ENCODE results near the gene HADHA. TPM values are rescaled to one million over a fixed set of nuclear protein-coding genes. Genes with fewer than 3 reads are reported as not detected.

Gene HADHA
- total and polyA plus RNA-seq, 9 donors, result 178 to 225 (median 206) TPM

- Histone ChIP-seq H3K4me3 (ENCODE audit: low read length) (no peak overlapping the region), H3K27me3 (ENCODE audit: control insufficient read depth, insufficient read depth, low read length) (peaks cover 4% of the 10 kb centered on the region), H3K27ac (ENCODE audit: low read length) (no peak overlapping the region), H3K4me1 (ENCODE audit: control insufficient read depth, insufficient read depth, low read length) (no peaks in the 10 kb centered on the region), H3K36me3 (ENCODE audit: control insufficient read depth, insufficient read depth, low read length) (no peaks in the 10 kb centered on the region), H3K9me3 (replicated peaks; ENCODE audit: control insufficient read depth, low read depth, low read length) (no peaks in the 10 kb centered on the region)
- WGBS (ENCODE audit: insufficient coverage), result 83% methylated on average over 12 of the region's 12 CpGs
- no peak for DNase-seq
Observed at GRCh38 chr2:26150243-26150642, 94.2 kb downstream of the HADHA start.

- no peak for DNase-seq
- peaks cover 4% of the 10 kb centered on the region for H3K27me3 ChIP-seq (ENCODE audit: control insufficient read depth, insufficient read depth, low read length)
- no peak overlapping the region for H3K4me3 ChIP-seq (ENCODE audit: low read length)
- H3K4me1 ChIP-seq (ENCODE audit: control insufficient read depth, insufficient read depth, low read length), result no peaks in the 10 kb centered on the region
- no peaks in the 10 kb centered on the region for H3K9me3 ChIP-seq (replicated peaks; ENCODE audit: control insufficient read depth, low read depth, low read length)
- WGBS (ENCODE audit: insufficient coverage), result 50% methylated on average over 1 of the region's 2 CpGs
- no peak overlapping the region for H3K27ac ChIP-seq (ENCODE audit: low read length)
- no peaks in the 10 kb centered on the region for H3K36me3 ChIP-seq (ENCODE audit: control insufficient read depth, insufficient read depth, low read length)
Observed at GRCh38 chr2:26148501-26148900, 95.9 kb downstream of the HADHA start.

GRCh38 chr2:26144953-26145680 lies 99.3 kb downstream of the HADHA start:
- no peaks in the 10 kb centered on the region for H3K4me1 ChIP-seq (ENCODE audit: control insufficient read depth, insufficient read depth, low read length)
- WGBS (ENCODE audit: insufficient coverage), result 62% methylated on average over 2 of the region's 11 CpGs
- H3K36me3 ChIP-seq (ENCODE audit: control insufficient read depth, insufficient read depth, low read length), result no peaks in the 10 kb centered on the region
- H3K4me3 ChIP-seq (ENCODE audit: low read length), result no peak overlapping the region
- DNase-seq, result peak; percentile 63
- no peaks in the 10 kb centered on the region for H3K9me3 ChIP-seq (replicated peaks; ENCODE audit: control insufficient read depth, low read depth, low read length)
- H3K27ac ChIP-seq (ENCODE audit: low read length), result no peak overlapping the region
- H3K27me3 ChIP-seq (ENCODE audit: control insufficient read depth, insufficient read depth, low read length), result peaks cover 4% of the 10 kb centered on the region

GRCh38 chr2:26144031-26144430 lies 100.4 kb downstream of the HADHA start:
- Histone ChIP-seq H3K36me3 (ENCODE audit: control insufficient read depth, insufficient read depth, low read length) (no peaks in the 10 kb centered on the region), H3K27me3 (ENCODE audit: control insufficient read depth, insufficient read depth, low read length) (peaks cover 4% of the 10 kb centered on the region), H3K4me3 (ENCODE audit: low read length) (no peak overlapping the region), H3K27ac (ENCODE audit: low read length) (no peak overlapping the region), H3K9me3 (replicated peaks; ENCODE audit: control insufficient read depth, low read depth, low read length) (no peaks in the 10 kb centered on the region), H3K4me1 (ENCODE audit: control insufficient read depth, insufficient read depth, low read length) (no peaks in the 10 kb centered on the region)
- DNase-seq, result no peak
- WGBS (ENCODE audit: insufficient coverage), result 72% methylated on average over 4 of the region's 7 CpGs

GRCh38 chr2:26141145-26141769 lies 103.2 kb downstream of the HADHA start:
- Histone ChIP-seq H3K27ac (ENCODE audit: low read length) (no peak overlapping the region), H3K4me1 (ENCODE audit: control insufficient read depth, insufficient read depth, low read length) (no peaks in the 10 kb centered on the region), H3K9me3 (replicated peaks; ENCODE audit: control insufficient read depth, low read depth, low read length) (no peaks in the 10 kb centered on the region), H3K36me3 (ENCODE audit: control insufficient read depth, insufficient read depth, low read length) (peaks cover 3% of the 10 kb centered on the region), H3K4me3 (ENCODE audit: low read length) (no peak overlapping the region), H3K27me3 (ENCODE audit: control insufficient read depth, insufficient read depth, low read length) (no peaks in the 10 kb centered on the region)
- 97% methylated on average over 8 of the region's 18 CpGs for WGBS (ENCODE audit: insufficient coverage)
- no peak for DNase-seq

Other genes with a start within 250 kb of the HADHA start
- 50.5 TPM for gene RAB10, start 210.5 kb downstream of the HADHA start, total RNA-seq
- gene RAB10, start 210.5 kb downstream of the HADHA start, polyA plus RNA-seq (ENCODE audit: insufficient read depth in 1 of 8, insufficient read length in 8 of 8, low replicate concordance in 1 of 8), result 100 to 1,000 TPM in 4 of 8 donors, 10 to 100 TPM in 4; 69.6 to 107 (median 98.8) TPM
- gene GAREM2, start 71.5 kb downstream of the HADHA start, total RNA-seq, result 2.5 TPM
- gene GAREM2, start 71.5 kb downstream of the HADHA start, polyA plus RNA-seq (ENCODE audit: insufficient read depth in 1 of 8, insufficient read length in 8 of 8, low replicate concordance in 1 of 8), result 10 to 100 TPM in 1 of 8 donors, 1 to 10 TPM in 7; 3.3 to 11.1 (median 6.3) TPM
- gene HADHB, start 307 bp upstream of the HADHA start, total RNA-seq, result 73.1 TPM
- 100 to 1,000 TPM in 4 of 8 donors, 10 to 100 TPM in 4; 92.0 to 115 (median 99.9) TPM for gene HADHB, start 307 bp upstream of the HADHA start, polyA plus RNA-seq (ENCODE audit: insufficient read depth in 1 of 8, insufficient read length in 8 of 8, low replicate concordance in 1 of 8)
- 8.6 TPM for gene SELENOI, start 101.5 kb upstream of the HADHA start, total RNA-seq
- gene SELENOI, start 101.5 kb upstream of the HADHA start, polyA plus RNA-seq (ENCODE audit: insufficient read depth in 1 of 8, insufficient read length in 8 of 8, low replicate concordance in 1 of 8), result 10 to 100 TPM in 4 of 8 donors, 1 to 10 TPM in 4; 8.4 to 11.9 (median 9.7) TPM
- gene ADGRF3, start 102.2 kb upstream of the HADHA start, total RNA-seq, result 0.31 TPM
- under 1 TPM; 0.12 to 0.54 (median 0.28) TPM for gene ADGRF3, start 102.2 kb upstream of the HADHA start, polyA plus RNA-seq (ENCODE audit: insufficient read depth in 1 of 8, insufficient read length in 8 of 8, low replicate concordance in 1 of 8)
- 0.31 TPM for gene DRC1, start 157.3 kb upstream of the HADHA start, total RNA-seq
- gene DRC1, start 157.3 kb upstream of the HADHA start, polyA plus RNA-seq (ENCODE audit: insufficient read depth in 1 of 8, insufficient read length in 8 of 8, low replicate concordance in 1 of 8), result under 1 TPM; 0.09 to 0.58 (median 0.21) TPM
- gene OTOF, start 233.5 kb upstream of the HADHA start, total RNA-seq, result 10.6 TPM
- 10 to 100 TPM in 7 of 8 donors, 1 to 10 TPM in 1; 8.6 to 28.0 (median 20.8) TPM for gene OTOF, start 233.5 kb upstream of the HADHA start, polyA plus RNA-seq (ENCODE audit: insufficient read depth in 1 of 8, insufficient read length in 8 of 8, low replicate concordance in 1 of 8)

Measured in muscle of leg (tissue), 11 donors.